Erythroblast (primary cell): ENCODE measurements around the gene GNAL.

ENCODE experiments used
- GATA1 ChIP-seq: IDR thresholded peaks from 2 replicates; pipeline ENCODE4 v1.6.1; 2011; ENCODE audit warnings: low read depth, mild to moderate bottlenecking, control low read depth, low read length, moderate library complexity
- POLR2A ChIP-seq: IDR thresholded peaks from 2 replicates; pipeline ENCODE4 v1.6.1; 2011; ENCODE audit warnings: mild to moderate bottlenecking, low read length

DNA sequence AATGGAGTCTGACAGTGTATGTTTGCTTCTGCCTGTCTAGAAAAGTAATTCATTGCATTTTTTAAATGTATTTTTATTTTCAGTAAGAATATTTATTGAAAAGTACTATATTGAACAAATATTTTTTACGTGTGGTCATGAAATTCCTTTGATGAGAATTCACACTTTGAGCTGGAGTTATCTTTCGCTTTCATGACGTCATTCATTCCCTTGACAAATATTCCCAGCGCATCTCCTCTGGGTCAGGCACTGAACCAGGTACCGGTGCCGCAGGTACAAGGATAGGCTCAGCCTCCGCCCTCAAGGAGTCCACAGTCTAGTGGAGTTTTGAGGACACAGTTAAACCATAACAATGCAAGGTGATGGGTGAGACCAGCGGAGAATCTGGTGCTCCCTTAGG lies 60.2 kb downstream of the GNAL start:
- TF ChIP-seq POLR2A (no peak), GATA1 (no peak)
